ENCODE measurements around the gene DDX28. TPM values are rescaled to one million over a fixed set of nuclear protein-coding genes. Genes with fewer than 3 reads are reported as not detected.
"Not testable (repeated sequence)": the region's sequence is repeated elsewhere in the genome, so short reads cannot be mapped to it uniquely, and the experiment has no call there.

The DDX28 gene
- total RNA-seq, 3 donors from 2014 or later, result 6.1 to 7.2 (median 6.8) TPM

GRCh38 chr16:67998231-67998778, 24.7 kb downstream of the DDX28 start:
- ATAC-seq; DNase-seq; H3K36me3 ChIP-seq (ENCODE audit: low read depth); H3K4me1 ChIP-seq (ENCODE audit: low read depth); intact Hi-C loops (cut with DNase I, micrococcal nuclease); H3K9me3 ChIP-seq; H3K4me3 ChIP-seq: not testable (repeated sequence)

GRCh38 chr16:67996666-67997065, 26.4 kb downstream of the DDX28 start:
- no peak for TF ChIP-seq CTCF (IDR thresholded peaks at IDR 0.05)
- Histone ChIP-seq H3K4me1 (ENCODE audit: low read depth) (peaks cover 12% of the 10 kb centered on the region), H3K4me3 (no peak overlapping the region), H3K36me3 (ENCODE audit: low read depth) (no peaks in the 10 kb centered on the region), H3K9me3 (no peaks in the 10 kb centered on the region)
- intact Hi-C loops (cut with DNase I, micrococcal nuclease), result no loop called here
- DNase-seq, result no peak
- no peak for ATAC-seq

- H3K4me1 ChIP-seq (ENCODE audit: low read depth), result peaks cover 12% of the 10 kb centered on the region
- no peak overlapping the region for H3K4me3 ChIP-seq
- no peak for TF ChIP-seq CTCF (IDR thresholded peaks at IDR 0.05)
- H3K9me3 ChIP-seq, result no peaks in the 10 kb centered on the region
- intact Hi-C loops (cut with DNase I, micrococcal nuclease), result no loop called here
- H3K36me3 ChIP-seq (ENCODE audit: low read depth), result no peaks in the 10 kb centered on the region
- DNase-seq (no peak), ATAC-seq (no peak)
Observed at GRCh38 chr16:67995423-67995822, 27.6 kb downstream of the DDX28 start.

GRCh38 chr16:67994040-67994408, 29.0 kb downstream of the DDX28 start:
- peaks cover 12% of the 10 kb centered on the region for H3K4me1 ChIP-seq (ENCODE audit: low read depth)
- H3K36me3 ChIP-seq (ENCODE audit: low read depth); intact Hi-C loops (cut with DNase I, micrococcal nuclease); H3K4me3 ChIP-seq; H3K9me3 ChIP-seq; DNase-seq: not testable (repeated sequence)
- peak; percentile 9 for ATAC-seq

GRCh38 chr16:67993207-67994039, 29.6 kb downstream of the DDX28 start:
- peak; percentile 96 for TF ChIP-seq CTCF (IDR thresholded peaks at IDR 0.05)
- H3K4me1 ChIP-seq (ENCODE audit: low read depth), result peaks cover 12% of the 10 kb centered on the region
- DNase-seq (peak; percentile 83 to 89 (median 87)), ATAC-seq (peak; percentile 97)
- no peaks in the 10 kb centered on the region for H3K36me3 ChIP-seq (ENCODE audit: low read depth)
- H3K9me3 ChIP-seq, result no peaks in the 10 kb centered on the region
- no peak overlapping the region for H3K4me3 ChIP-seq
- intact Hi-C loops (cut with DNase I, micrococcal nuclease), result no loop called here

- Histone ChIP-seq H3K4me1 (ENCODE audit: low read depth) (peaks cover 12% of the 10 kb centered on the region), H3K9me3 (no peaks in the 10 kb centered on the region), H3K36me3 (ENCODE audit: low read depth) (no peaks in the 10 kb centered on the region), H3K4me3 (no peak overlapping the region)
- no peak for TF ChIP-seq CTCF (IDR thresholded peaks at IDR 0.05)
- DNase-seq (no peak), ATAC-seq (no peak)
- intact Hi-C loops (cut with DNase I, micrococcal nuclease), result no loop called here
Observed at GRCh38 chr16:67992661-67993206, 30.3 kb downstream of the DDX28 start.

Measured in mucosa of descending colon (tissue), 3 donors.